ENCODE data around the gene CD2.

Gene CD2

DNA sequence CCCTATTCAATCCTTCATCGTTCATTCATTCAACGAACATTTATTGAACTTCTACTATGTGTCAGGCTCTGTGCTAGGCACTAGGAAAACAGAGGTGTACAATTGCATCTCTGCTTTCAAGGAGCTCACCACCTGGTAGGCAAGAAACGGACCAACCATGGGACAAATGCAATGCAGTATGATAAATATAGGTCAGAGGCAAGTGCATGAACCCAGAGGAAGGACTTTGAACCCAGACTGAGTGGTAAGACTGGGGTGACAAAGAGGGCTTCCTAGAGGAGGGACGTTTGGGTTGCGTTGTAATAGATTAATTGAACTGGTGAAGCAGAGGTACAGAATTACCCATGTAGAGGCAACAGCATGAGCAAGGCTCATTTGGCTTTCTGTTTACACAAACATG, 16.4 kb downstream of the CD2 start:
- TF ChIP-seq, protein P1, sequence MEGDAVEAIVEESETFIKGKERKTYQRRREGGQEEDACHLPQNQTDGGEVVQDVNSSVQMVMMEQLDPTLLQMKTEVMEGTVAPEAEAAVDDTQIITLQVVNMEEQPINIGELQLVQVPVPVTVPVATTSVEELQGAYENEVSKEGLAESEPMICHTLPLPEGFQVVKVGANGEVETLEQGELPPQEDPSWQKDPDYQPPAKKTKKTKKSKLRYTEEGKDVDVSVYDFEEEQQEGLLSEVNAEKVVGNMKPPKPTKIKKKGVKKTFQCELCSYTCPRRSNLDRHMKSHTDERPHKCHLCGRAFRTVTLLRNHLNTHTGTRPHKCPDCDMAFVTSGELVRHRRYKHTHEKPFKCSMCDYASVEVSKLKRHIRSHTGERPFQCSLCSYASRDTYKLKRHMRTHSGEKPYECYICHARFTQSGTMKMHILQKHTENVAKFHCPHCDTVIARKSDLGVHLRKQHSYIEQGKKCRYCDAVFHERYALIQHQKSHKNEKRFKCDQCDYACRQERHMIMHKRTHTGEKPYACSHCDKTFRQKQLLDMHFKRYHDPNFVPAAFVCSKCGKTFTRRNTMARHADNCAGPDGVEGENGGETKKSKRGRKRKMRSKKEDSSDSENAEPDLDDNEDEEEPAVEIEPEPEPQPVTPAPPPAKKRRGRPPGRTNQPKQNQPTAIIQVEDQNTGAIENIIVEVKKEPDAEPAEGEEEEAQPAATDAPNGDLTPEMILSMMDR (IDR thresholded peaks at IDR 0.05; ENCODE audit: extremely low read depth, insufficient read depth, missing control alignments), result no peak
- in situ Hi-C loops (cut with MboI; ENCODE audit: low pct_unique_long_range_greater_than_20kb, low sequenced_read_pairs, unreplicated experiment), result no loop called here
- no peak for DNase-seq (ENCODE audit: low spot score)

DNA sequence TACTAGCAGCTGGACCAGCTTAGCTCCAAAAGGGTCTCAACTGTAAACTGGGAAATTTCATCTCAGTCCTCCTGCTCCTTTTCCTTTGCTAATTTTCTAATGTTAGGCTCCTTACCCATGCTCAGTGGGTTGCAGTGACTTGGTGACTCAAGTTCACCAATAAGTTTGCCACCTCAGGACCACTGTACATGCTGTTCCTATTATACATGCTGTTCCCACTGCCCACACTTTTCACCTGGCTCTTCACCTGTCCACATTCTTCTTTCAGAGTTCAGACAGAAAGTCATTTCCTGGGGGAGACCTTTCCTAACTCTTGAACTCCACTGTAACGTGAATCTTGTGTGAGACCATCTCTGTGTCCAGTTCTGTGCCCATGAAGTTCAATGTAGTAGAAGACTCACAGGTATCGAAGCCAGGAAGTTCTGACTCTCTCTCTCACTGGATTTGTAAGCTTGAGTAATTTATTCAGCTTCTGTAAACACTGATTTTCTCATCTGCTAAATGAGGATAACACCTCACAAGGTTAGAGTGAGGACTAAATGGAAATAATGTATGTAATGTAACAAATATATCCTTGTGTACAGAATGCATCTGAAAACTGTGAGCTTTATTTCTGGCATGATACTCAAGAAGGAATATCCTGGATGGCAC, 17.9 kb downstream of the CD2 start:
- in situ Hi-C loops (cut with MboI; ENCODE audit: low pct_unique_long_range_greater_than_20kb, low sequenced_read_pairs, unreplicated experiment), result no loop called here
- no peak for DNase-seq (ENCODE audit: low spot score)
- TF ChIP-seq, protein P1 (IDR thresholded peaks at IDR 0.05; ENCODE audit: extremely low read depth, insufficient read depth, missing control alignments), result no peak

DNA sequence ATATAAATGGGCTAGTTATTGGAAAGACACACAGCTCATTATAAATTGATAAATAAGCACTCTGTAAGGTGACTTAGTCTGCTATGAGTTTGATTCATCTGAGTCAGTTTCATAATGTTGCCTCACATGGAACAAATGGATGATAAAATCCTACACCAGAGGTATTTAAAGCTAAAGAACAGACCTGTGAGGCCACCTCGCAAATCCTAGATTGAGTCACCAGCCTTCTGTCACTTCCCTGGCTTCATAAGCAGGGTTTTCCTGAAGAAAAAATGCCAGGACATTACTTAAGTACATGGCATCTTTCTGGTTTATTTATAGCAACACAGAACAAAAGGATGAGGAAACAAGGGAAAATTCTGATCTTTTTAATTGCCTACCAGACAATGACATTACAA, 18.4 kb downstream of the CD2 start:
- in situ Hi-C loops (cut with MboI; ENCODE audit: low pct_unique_long_range_greater_than_20kb, low sequenced_read_pairs, unreplicated experiment), result no loop called here
- DNase-seq (ENCODE audit: low spot score), result no peak
- TF ChIP-seq, protein P1 (IDR thresholded peaks at IDR 0.05; ENCODE audit: extremely low read depth, insufficient read depth, missing control alignments), result no peak

DNA sequence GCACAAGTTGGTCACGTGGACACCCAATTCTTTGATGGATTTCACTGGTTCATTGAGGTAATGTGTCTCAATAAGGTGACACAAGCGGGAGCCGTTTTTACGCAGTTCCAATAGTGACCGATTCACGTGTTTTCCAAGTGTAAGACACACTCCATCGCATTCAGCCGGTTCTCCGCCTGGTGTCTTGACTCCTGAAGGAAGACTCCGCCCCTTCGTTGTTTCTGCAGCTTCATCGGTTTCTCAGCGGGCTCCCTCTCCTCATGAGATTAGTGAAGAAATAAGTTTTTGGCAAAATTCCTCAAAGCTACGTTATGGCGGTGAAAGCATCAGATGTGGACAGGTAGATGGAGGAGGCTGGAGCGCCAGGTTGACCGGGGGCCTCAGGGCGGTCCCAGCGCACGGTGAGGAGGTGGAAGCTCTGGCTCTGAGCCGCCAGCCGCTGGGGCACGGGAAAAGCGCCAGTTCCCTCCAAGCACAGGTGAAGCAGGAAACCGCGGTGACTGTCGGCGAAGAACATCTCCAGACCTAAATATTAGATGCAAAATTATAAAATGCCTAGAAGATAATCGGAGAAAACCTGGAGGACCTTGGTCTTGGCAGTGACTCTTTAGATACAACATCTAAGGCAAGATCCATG, 21.0 kb downstream of the CD2 start:
- DNase-seq (ENCODE audit: low spot score), result no peak
- in situ Hi-C loops (cut with MboI; ENCODE audit: low pct_unique_long_range_greater_than_20kb, low sequenced_read_pairs, unreplicated experiment), result no loop called here
- TF ChIP-seq, protein P1 (IDR thresholded peaks at IDR 0.05; ENCODE audit: extremely low read depth, insufficient read depth, missing control alignments), result no peak

DNA sequence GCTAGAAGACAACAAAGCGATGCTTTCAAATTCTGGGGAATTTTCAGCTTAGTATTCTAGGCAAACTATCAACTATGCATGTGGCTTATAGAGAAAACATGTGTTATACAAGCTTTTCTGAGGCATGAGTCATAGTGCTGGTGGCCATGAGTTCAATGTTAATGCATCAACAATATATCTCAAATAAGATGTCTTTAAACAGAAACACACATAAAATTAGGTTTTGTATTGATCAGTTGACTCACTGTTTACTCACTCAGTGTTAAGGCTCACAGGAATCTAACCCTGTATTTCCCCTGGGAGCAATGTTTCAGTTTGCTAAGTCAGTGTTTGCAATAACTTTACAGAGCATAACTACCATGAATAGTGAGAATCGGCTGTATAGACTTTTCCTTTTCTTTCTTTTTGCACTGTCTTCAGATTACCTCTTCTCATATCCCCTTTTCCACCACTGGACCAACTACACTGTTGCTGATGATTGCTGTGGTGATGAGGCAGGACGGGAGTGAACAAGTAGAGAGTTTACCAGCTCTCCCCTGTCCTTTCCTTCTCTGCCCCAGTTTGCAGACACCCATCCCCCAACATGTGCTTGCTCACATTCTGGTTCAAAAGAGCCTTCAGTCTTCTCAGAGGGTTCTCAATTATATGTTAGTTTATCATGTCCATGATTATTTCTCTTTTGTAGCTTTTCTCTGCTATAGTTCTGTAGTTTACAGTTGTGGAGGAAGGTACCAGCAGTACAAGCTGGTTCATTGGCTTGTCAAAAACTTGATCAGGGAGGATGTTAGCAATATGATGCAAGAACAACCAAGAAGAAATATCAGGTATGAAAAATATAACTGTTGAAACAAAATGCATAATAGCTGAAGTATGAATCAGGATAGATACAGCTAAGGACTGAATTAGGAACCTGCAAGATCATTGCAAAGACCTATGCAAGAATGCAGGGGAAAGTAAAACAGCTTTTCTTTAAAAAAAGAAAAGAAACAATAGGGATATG, 23.9 kb downstream of the CD2 start:
- TF ChIP-seq, protein P1 (IDR thresholded peaks at IDR 0.05; ENCODE audit: extremely low read depth, insufficient read depth, missing control alignments), result no peak
- DNase-seq (ENCODE audit: low spot score), result no peak
- in situ Hi-C loops (cut with MboI; ENCODE audit: low pct_unique_long_range_greater_than_20kb, low sequenced_read_pairs, unreplicated experiment), result no loop called here

DNA sequence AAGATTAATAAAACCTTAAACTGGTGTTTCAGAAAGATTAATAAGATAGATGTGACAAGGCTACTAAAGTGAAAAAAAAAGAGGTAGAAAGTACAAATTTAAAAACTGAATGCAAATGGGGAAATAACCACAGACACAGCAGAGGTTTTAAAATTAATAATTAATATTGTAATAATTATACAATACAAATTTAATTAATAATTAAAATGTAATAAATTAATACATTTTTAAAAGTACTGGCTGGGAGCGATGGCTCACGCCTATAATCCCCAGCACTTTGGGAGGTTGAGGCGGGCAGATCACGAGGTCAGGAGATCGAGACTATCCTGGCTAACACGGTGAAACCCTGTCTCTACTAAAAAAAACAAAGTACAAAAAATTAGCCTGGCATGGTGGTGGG, 26.8 kb downstream of the CD2 start:
- no peak for DNase-seq (ENCODE audit: low spot score)
- in situ Hi-C loops (cut with MboI; ENCODE audit: low pct_unique_long_range_greater_than_20kb, low sequenced_read_pairs, unreplicated experiment), result no loop called here
- TF ChIP-seq, protein P1 (IDR thresholded peaks at IDR 0.05; ENCODE audit: extremely low read depth, insufficient read depth, missing control alignments), result no peak
